ENCODE data around the gene NTRK1.

NTRK1 gene

DNA sequence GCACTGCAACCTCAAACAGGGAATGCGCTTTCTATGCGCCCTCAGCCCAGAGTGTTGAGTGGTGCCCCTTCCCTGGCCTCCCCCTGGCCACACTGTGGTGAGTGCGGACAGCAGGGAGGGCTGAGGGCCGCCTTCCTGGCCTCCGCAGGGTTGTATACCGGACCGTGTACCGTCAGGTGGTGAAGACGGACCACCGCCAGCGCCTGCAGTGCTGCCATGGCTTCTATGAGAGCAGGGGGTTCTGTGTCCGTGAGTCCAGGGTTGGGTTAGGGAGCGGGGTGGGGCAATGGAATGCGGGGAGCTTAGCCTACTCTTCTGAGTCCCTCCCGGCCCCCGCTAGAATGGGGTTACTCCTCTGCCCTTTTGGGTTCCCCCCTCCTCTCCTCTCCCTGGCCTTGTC is 44.5 kb downstream of the NTRK1 start (continued):
- no peak for TF ChIP-seq ZNF518A (tag by site-specific recombination; conservative IDR thresholded peaks at IDR 0.05; ENCODE audit: low read depth)
- TF ChIP-seq SP2 (tag by site-specific recombination; IDR thresholded peaks at IDR 0.05): no peak
- TF ChIP-seq ZBTB1 (tag by site-specific recombination; IDR thresholded peaks at IDR 0.05): no peak
- no peak for TF ChIP-seq ZNF274 (IDR thresholded peaks at IDR 0.05; ENCODE audit: low read length)
- no peak for TF ChIP-seq ZNF274 (tag by site-specific recombination; IDR thresholded peaks at IDR 0.05; ENCODE audit: borderline replicate concordance)
- TF ChIP-seq, protein P1, sequence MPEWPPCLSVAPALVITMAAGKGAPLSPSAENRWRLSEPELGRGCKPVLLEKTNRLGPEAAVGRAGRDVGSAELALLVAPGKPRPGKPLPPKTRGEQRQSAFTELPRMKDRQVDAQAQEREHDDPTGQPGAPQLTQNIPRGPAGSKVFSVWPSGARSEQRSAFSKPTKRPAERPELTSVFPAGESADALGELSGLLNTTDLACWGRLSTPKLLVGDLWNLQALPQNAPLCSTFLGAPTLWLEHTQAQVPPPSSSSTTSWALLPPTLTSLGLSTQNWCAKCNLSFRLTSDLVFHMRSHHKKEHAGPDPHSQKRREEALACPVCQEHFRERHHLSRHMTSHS (tag by site-specific recombination; IDR thresholded peaks at IDR 0.05): no peak
- TF ChIP-seq ZNF510 (tag by site-specific recombination; IDR thresholded peaks at IDR 0.05; ENCODE audit: insufficient replicate concordance): no peak
- no peak for TF ChIP-seq YY2 (tag by site-specific recombination; IDR thresholded peaks at IDR 0.05)
- no peak for TF ChIP-seq ZBTB11 (tag by site-specific recombination; conservative IDR thresholded peaks at IDR 0.05; ENCODE audit: low read depth)
- no peak for TF ChIP-seq ZNF350 (tag by site-specific recombination; IDR thresholded peaks at IDR 0.05)

- no peak for TF ChIP-seq ZNF837 (tag by site-specific recombination; IDR thresholded peaks at IDR 0.05)
- TF ChIP-seq ZNF692 (tag by site-specific recombination; IDR thresholded peaks at IDR 0.05): no peak
- TF ChIP-seq ZBTB1 (tag by site-specific recombination; IDR thresholded peaks at IDR 0.05): no peak
- TF ChIP-seq OSR2 (tag by site-specific recombination; IDR thresholded peaks at IDR 0.05): no peak
- TF ChIP-seq ZNF302 (tag by site-specific recombination; IDR thresholded peaks at IDR 0.05; ENCODE audit: low read depth): no peak
- no peak for TF ChIP-seq ZSCAN4 (tag by site-specific recombination; IDR thresholded peaks at IDR 0.05)
- TF ChIP-seq GLIS2 (tag by site-specific recombination; IDR thresholded peaks at IDR 0.05): no peak
- TF ChIP-seq ZNF214 (tag by site-specific recombination; IDR thresholded peaks at IDR 0.05; ENCODE audit: borderline replicate concordance): no peak
- no peak for TF ChIP-seq ZNF223 (tag by site-specific recombination; IDR thresholded peaks at IDR 0.05)
- no peak for TF ChIP-seq ZNF747 (tag by site-specific recombination; IDR thresholded peaks at IDR 0.05)
- no peak for TF ChIP-seq ZNF473 (tag by site-specific recombination; IDR thresholded peaks at IDR 0.05)
- no peak for TF ChIP-seq TRIM28 (IDR thresholded peaks at IDR 0.05; ENCODE audit: borderline replicate concordance, low read length)
- ChIA-PET CTCF (interaction anchor here (0.6 kb wide), 1 partner anchor 13 kb away, joined by 3 read pairs; no protein-coding TSS in a partner anchor), POLR2A (no interaction called here)
- no peaks in the 10 kb centered on the region for H3K9me3 ChIP-seq (ENCODE audit: control insufficient read depth, insufficient read depth, low read depth, low read length)
- H3K4me1 ChIP-seq (ENCODE audit: control insufficient read depth, insufficient read depth, low read length): no peaks in the 10 kb centered on the region
- no peak overlapping the region for H3K27ac ChIP-seq (ENCODE audit: extremely low read depth, low read depth, low read length)
- H3K36me3 ChIP-seq (ENCODE audit: control insufficient read depth in 2 of 2, insufficient read depth in 1 of 2, low read length in 2 of 2): no peaks in the 10 kb centered on the region
- H3K4me3 ChIP-seq (ENCODE audit: low read depth, low read length): no peak overlapping the region
Observed at GRCh38 chr1:156905651-156906050, 45.0 kb downstream of the NTRK1 start.

Data from HEK293 (cell line).